ENCODE results near the gene EIF5. TPM values are rescaled to one million over a fixed set of nuclear protein-coding genes. Genes with fewer than 3 reads are reported as not detected.

The EIF5 gene
- total and polyA plus RNA-seq, 2 donors (not counting 3 experiments of a cell fraction or from before 2014, with no cell fraction given): 175 to 313 TPM

DNA sequence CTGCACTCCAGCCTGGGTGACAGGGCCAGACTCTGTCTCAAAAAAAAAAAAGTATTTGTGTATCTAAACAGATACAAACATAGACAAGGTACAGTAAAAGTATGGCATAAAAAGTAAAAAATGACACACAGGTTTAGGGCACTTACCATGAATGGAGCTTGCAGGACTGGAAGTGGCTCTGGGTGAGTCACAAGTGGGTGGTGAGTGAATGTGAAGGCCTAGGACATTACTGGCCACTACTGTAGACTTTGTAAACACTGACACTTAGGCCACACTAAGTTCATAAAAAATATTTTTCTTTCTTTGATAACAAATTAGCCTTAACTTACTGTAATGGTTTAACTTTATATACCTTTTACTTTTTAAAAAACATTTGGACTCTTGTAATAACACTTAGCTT, 38.0 kb upstream of the EIF5 start:
- dilution Hi-C loops (cut with MboI; ENCODE audit: extremely low pct_ligation_motif_present, low sequenced_read_pairs) (no loop called here), intact Hi-C loops (cut with micrococcal nuclease) (loop anchor here (5.0 kb wide), 1 partner anchor 96 kb away; no protein-coding TSS in a partner anchor)
- no peaks in the 10 kb centered on the region for H3K27me3 ChIP-seq (ENCODE audit: control insufficient read depth in 2 of 2, insufficient read depth in 2 of 2, low read length in 2 of 2)
- H4K20me1 ChIP-seq (replicated peaks; ENCODE audit: control insufficient read depth, extremely low read depth, insufficient read depth, low read length): no peaks in the 10 kb centered on the region
- FAIRE-seq (peak; percentile 81), DNase-seq (ENCODE audit: low read depth, low spot score) (peak; percentile 23)
- ChIA-PET CTCF (interaction anchor here (0.8 to 10.4 kb wide), 5 partner anchors 10 to 192 kb away, joined by 3 to 257 read pairs (median 3); no protein-coding TSS in a partner anchor), POLR2A (interaction anchor here (1.0 kb wide), 1 partner anchor 38 kb away, joined by 3 read pairs; the partner anchor contains the start of gene EIF5)
- TF ChIP-seq CTCF (IDR thresholded peaks at IDR 0.05; ENCODE audit: extremely low read depth in 1 of 2, insufficient read depth in 1 of 2, low read depth in 1 of 2, low read length in 2 of 2): no peak
- peak; percentile 54 for TF ChIP-seq FOS (IDR thresholded peaks at IDR 0.05; ENCODE audit: borderline replicate concordance, insufficient read depth, low read length)
- H3K27ac ChIP-seq (ENCODE audit: insufficient read depth, low read depth, low read length): no peak overlapping the region
- H3K4me3 ChIP-seq (replicated peaks in 1 of 3; ENCODE audit: insufficient read depth in 1 of 3, low read depth in 1 of 3, low read length in 3 of 3): no peak overlapping the region
- no peak overlapping the region for H3K4me2 ChIP-seq (ENCODE audit: insufficient read depth, low read length)
- no peak overlapping the region for H2AFZ ChIP-seq (ENCODE audit: low read depth, low read length)
- H3K9me1 ChIP-seq (replicated peaks; ENCODE audit: control insufficient read depth, extremely low read depth, insufficient read depth, low read length): no peaks in the 10 kb centered on the region
- no peaks in the 10 kb centered on the region for H3K4me1 ChIP-seq (ENCODE audit: control insufficient read depth, extremely low read depth, insufficient read depth, low read length)
- BruUV-seq (replicated peaks): no TSS peak
- H3K9me3 ChIP-seq (replicated peaks; ENCODE audit: control insufficient read depth, insufficient read depth, low read length): no peaks in the 10 kb centered on the region
- no peak overlapping the region for H3K9ac ChIP-seq (replicated peaks; ENCODE audit: extremely low read depth, insufficient read depth, low read length)
- no peaks in the 10 kb centered on the region for H3K36me3 ChIP-seq (ENCODE audit: control insufficient read depth in 2 of 2, extremely low read depth in 1 of 2, insufficient read depth in 2 of 2, low read length in 2 of 2)
- H3K79me2 ChIP-seq (ENCODE audit: control insufficient read depth, insufficient read depth, low read length): no peaks in the 10 kb centered on the region

GRCh38 chr14:103296987-103297386, 37.0 kb upstream of the EIF5 start:
- Histone ChIP-seq H3K4me2 (ENCODE audit: insufficient read depth, low read length) (no peak overlapping the region), H3K36me3 (ENCODE audit: control insufficient read depth in 2 of 2, extremely low read depth in 1 of 2, insufficient read depth in 2 of 2, low read length in 2 of 2) (no peaks in the 10 kb centered on the region), H3K27me3 (ENCODE audit: control insufficient read depth in 2 of 2, insufficient read depth in 2 of 2, low read length in 2 of 2) (no peaks in the 10 kb centered on the region), H3K4me3 (replicated peaks in 1 of 3; ENCODE audit: insufficient read depth in 1 of 3, low read depth in 1 of 3, low read length in 3 of 3) (no peak overlapping the region), H3K27ac (ENCODE audit: insufficient read depth, low read depth, low read length) (no peak overlapping the region), H3K79me2 (ENCODE audit: control insufficient read depth, insufficient read depth, low read length) (no peaks in the 10 kb centered on the region), H3K4me1 (ENCODE audit: control insufficient read depth, extremely low read depth, insufficient read depth, low read length) (no peaks in the 10 kb centered on the region), H3K9me1 (replicated peaks; ENCODE audit: control insufficient read depth, extremely low read depth, insufficient read depth, low read length) (no peaks in the 10 kb centered on the region), H4K20me1 (replicated peaks; ENCODE audit: control insufficient read depth, extremely low read depth, insufficient read depth, low read length) (no peaks in the 10 kb centered on the region), H3K9me3 (replicated peaks; ENCODE audit: control insufficient read depth, insufficient read depth, low read length) (no peaks in the 10 kb centered on the region), H2AFZ (ENCODE audit: low read depth, low read length) (no peak overlapping the region), H3K9ac (replicated peaks; ENCODE audit: extremely low read depth, insufficient read depth, low read length) (no peak overlapping the region)
- DNase-seq (ENCODE audit: low read depth, low spot score) (no peak), FAIRE-seq (no peak)
- intact Hi-C loops (cut with micrococcal nuclease) (loop anchor here (5.0 kb wide), 1 partner anchor 95 kb away; no protein-coding TSS in a partner anchor), dilution Hi-C loops (cut with MboI; ENCODE audit: extremely low pct_ligation_motif_present, low sequenced_read_pairs) (no loop called here)
- ChIA-PET CTCF (interaction anchor here (0.8 to 1.1 kb wide), 2 partner anchors 11 to 94 kb away, joined by 3 read pairs; no protein-coding TSS in a partner anchor), POLR2A (no interaction called here)
- BruUV-seq (replicated peaks): no TSS peak
- no peak for TF ChIP-seq POLR2AphosphoS5 (IDR thresholded peaks at IDR 0.05; ENCODE audit: insufficient read depth, low read depth, low read length)
- no peak for TF ChIP-seq GATA2 (IDR thresholded peaks at IDR 0.05; ENCODE audit: insufficient read depth, insufficient read length, low read depth, low read length)
- TF ChIP-seq FOS (IDR thresholded peaks at IDR 0.05; ENCODE audit: borderline replicate concordance, insufficient read depth, low read length): no peak
- TF ChIP-seq MYC (IDR thresholded peaks at IDR 0.05; ENCODE audit: low read depth, low read length): no peak
- TF ChIP-seq EZH2 (IDR thresholded peaks at IDR 0.05; ENCODE audit: borderline replicate concordance, low read depth, low read length, severe bottlenecking): no peak
- TF ChIP-seq CTCF (IDR thresholded peaks at IDR 0.05; ENCODE audit: extremely low read depth in 1 of 2, insufficient read depth in 1 of 2, low read depth in 1 of 2, low read length in 2 of 2): no peak
- no peak for TF ChIP-seq MAX (IDR thresholded peaks at IDR 0.05; ENCODE audit: insufficient read depth, insufficient read length)
- TF ChIP-seq POLR2A (IDR thresholded peaks at IDR 0.05; ENCODE audit: low read depth, low read length): no peak

Data from endothelial cell of umbilical vein (primary cell).